SK-N-SH (cell line): ENCODE measurements around the gene RAB40C. TPM values are rescaled to one million over a fixed set of nuclear protein-coding genes. Genes with fewer than 3 reads are reported as not detected.
"Not testable (repeated sequence)": the region's sequence is repeated elsewhere in the genome, so short reads cannot be mapped to it uniquely, and the experiment has no call there.

Experiments used
- CTCF ChIA-PET: fragments of 300-600, 350-600 bp; formaldehyde crosslinking; extraction: SDS; loops from one replicate; lab custom pipeline; 2021; lab: Yijun Ruan, JAX
- POLR2A ChIA-PET: fragments of 350-600 bp; sonication (Branson Sonifier 250); formaldehyde crosslinking; extraction: SDS; loops from one replicate; lab custom pipeline; 2020; ENCODE audit warnings: antibody characterized with exemption, inconsistent platforms; lab: Yijun Ruan, JAX
- DNase-seq: peaks from one replicate; pipeline ENCODE4 v3.0.0; 2012
- H2AFZ ChIP-seq: fragments of 200-600 bp; sonication (generic); 2 replicates; pipeline ENCODE4 v1.8.1; 2016; ENCODE audit warnings: antibody characterized with exemption, mild to moderate bottlenecking, low read depth
- H3F3A ChIP-seq: fragments of 200-600 bp; sonication (generic); replicated peaks from 2 replicates; pipeline ENCODE3; 2016; ENCODE audit warnings: antibody characterized with exemption, mild to moderate bottlenecking; ENCODE audit not compliant: insufficient read depth
- H3K27ac ChIP-seq, 2 experiments: fragments of 200-500 bp in 1 of 2; fragments of 200-600 bp in 1 of 2; sonication (Bioruptor generic) in 1 of 2; sonication (generic), shearing (Covaris generic) in 1 of 2; 2 replicates each; pipeline versions ENCODE4 v1.5.1 to v1.6.1; 2014 to 2016; ENCODE audit warnings: low read depth in 2 of 2, inconsistent platforms in 1 of 2, low read length in 1 of 2, mild to moderate bottlenecking in 1 of 2, mixed read lengths in 1 of 2
- H3K27me3 ChIP-seq: fragments of 200-600 bp; sonication (generic), shearing (Covaris generic); 2 replicates; pipeline ENCODE4 v1.6.1; 2016; ENCODE audit warnings: mixed run types; ENCODE audit not compliant: insufficient read depth
- H3K36me3 ChIP-seq, 2 experiments: fragments of 200-500 bp in 1 of 2; fragments of 200-600 bp in 1 of 2; sonication (Bioruptor generic) in 1 of 2; sonication (generic) in 1 of 2; replicated peaks in 1 of 2; 2 replicates each; pipeline versions ENCODE3 to v1.5.1; 2014 to 2016; ENCODE audit warnings: low read length in 1 of 2, mild to moderate bottlenecking in 1 of 2; ENCODE audit not compliant: insufficient read depth in 2 of 2, control insufficient read depth in 1 of 2
- H3K4me1 ChIP-seq, 2 experiments: fragments of 200-500 bp in 1 of 2; fragments of 200-600 bp in 1 of 2; sonication (Bioruptor generic) in 1 of 2; sonication (generic), shearing (Covaris generic) in 1 of 2; 2 replicates each; pipeline versions ENCODE4 v1.5.1 to v1.6.1; 2014 to 2016; ENCODE audit warnings: low read depth in 1 of 2, low read length in 1 of 2, mixed run types in 1 of 2; ENCODE audit not compliant: insufficient read depth in 2 of 2, control insufficient read depth in 1 of 2
- H3K4me2 ChIP-seq: fragments of 200-600 bp; sonication (generic), shearing (Covaris generic); 2 replicates; pipeline ENCODE4 v1.6.1; 2017; ENCODE audit warnings: mixed run types
- H3K4me3 ChIP-seq, 2 experiments: fragments of 200-500 bp in 1 of 2; fragments of 200-600 bp in 1 of 2; sonication (Bioruptor generic) in 1 of 2; sonication (generic), shearing (Covaris generic) in 1 of 2; 2 replicates each; pipeline versions ENCODE4 v1.5.1 to v1.8.1; 2014 to 2016; ENCODE audit warnings: low read depth in 2 of 2, inconsistent platforms in 1 of 2, low read length in 1 of 2, mild to moderate bottlenecking in 1 of 2, mixed read lengths in 1 of 2, moderate library complexity in 1 of 2
- H3K79me2 ChIP-seq: fragments of 200-600 bp; sonication (generic); 2 replicates; pipeline ENCODE4 v1.8.1; 2017; ENCODE audit warnings: mild to moderate bottlenecking; ENCODE audit not compliant: insufficient read depth
- H3K9ac ChIP-seq: fragments of 200-600 bp; sonication (generic); 2 replicates; pipeline ENCODE4 v1.6.1; 2017; ENCODE audit warnings: mixed run types
- H3K9me2 ChIP-seq: fragments of 200-600 bp; sonication (generic); 2 replicates; pipeline ENCODE4 v1.6.1; 2017; ENCODE audit warnings: mixed run types
- H3K9me3 ChIP-seq: fragments of 200-600 bp; sonication (generic); 2 replicates; pipeline ENCODE4 v1.6.1; 2017; ENCODE audit warnings: mixed run types, mild to moderate bottlenecking, moderate library complexity
- H4K20me1 ChIP-seq: fragments of 200-600 bp; sonication (generic); 2 replicates; pipeline ENCODE4 v1.6.1; 2017; ENCODE audit warnings: mild to moderate bottlenecking, mixed run types; ENCODE audit not compliant: insufficient read depth
- CHD2 ChIP-seq: fragments of 150-350 bp; IDR thresholded peaks from 2 replicates; pipeline ENCODE4 v1.6.1; 2018; ENCODE audit warnings: low read length; ENCODE audit not compliant: partially characterized antibody
- ELF1 ChIP-seq: IDR thresholded peaks from 2 replicates; pipeline ENCODE4 v1.4.0; 2012
- MEF2A ChIP-seq: IDR thresholded peaks from 2 replicates; pipeline ENCODE4 v1.4.0; 2012; ENCODE audit warnings: low read depth, borderline replicate concordance
- POLR2AphosphoS5 ChIP-seq: IDR thresholded peaks from 2 replicates; pipeline ENCODE4 v1.6.1; 2012; ENCODE audit warnings: low read depth, low read length
- RAD21 ChIP-seq: IDR thresholded peaks from 2 replicates; pipeline ENCODE4 v1.6.1; 2012; ENCODE audit warnings: mild to moderate bottlenecking, low read length
- RCOR1 ChIP-seq: fragments of 150-350 bp; IDR thresholded peaks from 2 replicates; pipeline ENCODE4 v1.6.1; 2017; ENCODE audit warnings: antibody characterized with exemption, low read length
- TCF12 ChIP-seq: IDR thresholded peaks from 2 replicates; pipeline ENCODE4 v1.4.0; 2012
- TEAD4 ChIP-seq: IDR thresholded peaks from 2 replicates; pipeline ENCODE4 v1.4.0; 2012; ENCODE audit warnings: mild to moderate bottlenecking, borderline replicate concordance; ENCODE audit not compliant: insufficient read depth
- YY1 ChIP-seq: IDR thresholded peaks from 2 replicates; pipeline ENCODE4 v1.4.0; 2012; ENCODE audit warnings: low read depth, mild to moderate bottlenecking
- WGBS: methylation state at CpG from one replicate; pipeline ENCODE4 v1.1.6; 2017; ENCODE audit warnings: low lambda C conversion rate; 5-methylcytosine and 5-hydroxymethylcytosine counted together
- polyA plus RNA-seq, 3 experiments: library from polyadenylated mRNA; depleted of rRNA; stranded (reverse); fragments of >200 nt; gene quantifications; 2 replicates each; pipeline ENCODE4 v1.2.3, GENCODE V29; 2012
- TF ChIP-seq, protein P1 (sequence below): fragments of 150-350 bp; IDR thresholded peaks from 2 replicates; pipeline ENCODE4 v1.6.1; 2016; ENCODE audit warnings: mild to moderate bottlenecking, low read depth, low read length
- TF ChIP-seq, protein P2 (sequence below): IDR thresholded peaks from 2 replicates; pipeline ENCODE4 v1.4.0; 2012; ENCODE audit warnings: low read depth, borderline replicate concordance

RAB40C gene
- polyA plus RNA-seq, 1 of the 3 experiments (the other 2 are of a cell fraction): 13.0 TPM

DNA sequence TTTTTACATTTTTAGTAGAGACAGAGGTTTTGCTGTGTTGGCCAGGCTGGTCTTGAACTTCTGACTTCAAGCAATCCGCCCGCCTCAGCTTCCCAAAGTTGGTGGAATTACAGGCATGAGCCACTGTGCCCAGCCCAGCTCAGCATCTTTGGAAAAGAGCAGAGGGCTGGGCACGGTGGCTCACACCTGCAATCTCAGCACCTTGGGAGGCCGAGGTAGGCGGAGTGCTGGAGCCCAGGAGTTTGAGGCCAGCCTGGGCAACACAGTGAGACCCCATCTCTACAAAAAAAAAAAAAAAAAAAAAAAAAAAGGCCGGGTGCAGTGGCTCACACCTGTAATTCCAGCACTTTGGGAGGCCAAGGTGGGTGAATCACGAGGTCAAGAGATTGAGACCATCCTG lies 7.8 kb downstream of the RAB40C start:
- Histone ChIP-seq H3K79me2 (peaks cover 65% of the 10 kb centered on the region), H4K20me1 (peaks cover 32% of the 10 kb centered on the region; the same call in 1 of the 2 replicates)
- H3K27me3 ChIP-seq, H3K27ac ChIP-seq, H2AFZ ChIP-seq, H3K9ac ChIP-seq, POLR2A ChIA-PET, DNase-seq, CTCF ChIA-PET, H3K9me2 ChIP-seq, H3K4me2 ChIP-seq, H3K4me1 ChIP-seq, H3K4me3 ChIP-seq, H3K9me3 ChIP-seq, H3F3A ChIP-seq, H3K36me3 ChIP-seq: not testable (repeated sequence)
- 91% methylated on average over 7 of the region's 7 CpGs for WGBS

- peaks cover 0 to 6% of the 10 kb centered on the region in 2 experiments; a peak in 1 of 4 replicates for H3K4me1 ChIP-seq
- ChIA-PET POLR2A (no interaction called here), CTCF (interaction anchor here (1.9 kb wide), 2 partner anchors 9 to 11 kb away, joined by 6 to 7 read pairs; partner anchors contain the start of gene RAB40C)
- 97% methylated on average over 17 of the region's 43 CpGs for WGBS
- no peak overlapping the region for H2AFZ ChIP-seq
- H3K9me3 ChIP-seq: no peaks in the 10 kb centered on the region
- no peaks in the 10 kb centered on the region for H3K9me2 ChIP-seq
- H4K20me1 ChIP-seq: peaks cover 19% of the 10 kb centered on the region; the same call in 1 of the 2 replicates
- no peak overlapping the region for H3K4me3 ChIP-seq
- H3K27ac ChIP-seq: no peak overlapping the region
- H3F3A ChIP-seq: peaks cover 5% of the 10 kb centered on the region
- no peak for DNase-seq
- peaks cover 2 to 3% of the 10 kb centered on the region in 2 experiments for H3K36me3 ChIP-seq
- no peaks in the 10 kb centered on the region for H3K27me3 ChIP-seq
- TF ChIP-seq RCOR1 (no peak), POLR2AphosphoS5 (no peak), CHD2 (no peak), TEAD4 (no peak), MEF2A (no peak), RAD21 (no peak), YY1 (no peak), TCF12 (no peak), ELF1 (no peak)
- TF ChIP-seq, protein P1, sequence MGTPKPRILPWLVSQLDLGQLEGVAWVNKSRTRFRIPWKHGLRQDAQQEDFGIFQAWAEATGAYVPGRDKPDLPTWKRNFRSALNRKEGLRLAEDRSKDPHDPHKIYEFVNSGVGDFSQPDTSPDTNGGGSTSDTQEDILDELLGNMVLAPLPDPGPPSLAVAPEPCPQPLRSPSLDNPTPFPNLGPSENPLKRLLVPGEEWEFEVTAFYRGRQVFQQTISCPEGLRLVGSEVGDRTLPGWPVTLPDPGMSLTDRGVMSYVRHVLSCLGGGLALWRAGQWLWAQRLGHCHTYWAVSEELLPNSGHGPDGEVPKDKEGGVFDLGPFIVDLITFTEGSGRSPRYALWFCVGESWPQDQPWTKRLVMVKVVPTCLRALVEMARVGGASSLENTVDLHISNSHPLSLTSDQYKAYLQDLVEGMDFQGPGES: no peak
- TF ChIP-seq, protein P2, sequence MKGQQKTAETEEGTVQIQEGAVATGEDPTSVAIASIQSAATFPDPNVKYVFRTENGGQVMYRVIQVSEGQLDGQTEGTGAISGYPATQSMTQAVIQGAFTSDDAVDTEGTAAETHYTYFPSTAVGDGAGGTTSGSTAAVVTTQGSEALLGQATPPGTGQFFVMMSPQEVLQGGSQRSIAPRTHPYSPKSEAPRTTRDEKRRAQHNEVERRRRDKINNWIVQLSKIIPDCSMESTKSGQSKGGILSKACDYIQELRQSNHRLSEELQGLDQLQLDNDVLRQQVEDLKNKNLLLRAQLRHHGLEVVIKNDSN: no peak
- H3K9ac ChIP-seq: no peak overlapping the region
- H3K79me2 ChIP-seq: peaks cover 64% of the 10 kb centered on the region
- no peak overlapping the region for H3K4me2 ChIP-seq
Observed at GRCh38 chr16:598823-599739, 9.2 kb downstream of the RAB40C start.
